ENCODE results near the gene CFAP52.
"Not testable (repeated sequence)": the region's sequence is repeated elsewhere in the genome, so short reads cannot be mapped to it uniquely, and the experiment has no call there.

DNA sequence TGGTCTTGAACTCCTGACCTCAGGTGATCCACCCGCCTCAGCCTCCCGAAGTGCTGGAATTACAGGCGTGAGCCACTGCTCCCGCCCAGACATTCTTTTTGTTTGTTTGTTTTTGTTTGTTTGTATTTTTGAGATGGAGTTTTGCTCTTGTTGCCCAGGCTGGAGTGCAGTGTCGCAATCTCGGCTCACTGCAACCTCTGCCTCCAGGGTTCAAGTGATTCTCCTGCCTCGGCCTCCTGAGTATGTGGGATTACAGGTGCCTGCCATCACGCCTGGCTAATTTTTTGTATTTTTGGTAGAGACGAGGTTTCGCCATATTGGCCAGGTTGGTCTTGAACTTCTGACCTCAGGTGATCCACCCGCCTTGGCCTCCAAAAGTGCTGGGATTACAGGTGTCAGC is 87.1 kb downstream of the CFAP52 start:
- not testable (repeated sequence) for TF ChIP-seq POLR2A (IDR thresholded peaks at IDR 0.05)
- TF ChIP-seq, protein P1, sequence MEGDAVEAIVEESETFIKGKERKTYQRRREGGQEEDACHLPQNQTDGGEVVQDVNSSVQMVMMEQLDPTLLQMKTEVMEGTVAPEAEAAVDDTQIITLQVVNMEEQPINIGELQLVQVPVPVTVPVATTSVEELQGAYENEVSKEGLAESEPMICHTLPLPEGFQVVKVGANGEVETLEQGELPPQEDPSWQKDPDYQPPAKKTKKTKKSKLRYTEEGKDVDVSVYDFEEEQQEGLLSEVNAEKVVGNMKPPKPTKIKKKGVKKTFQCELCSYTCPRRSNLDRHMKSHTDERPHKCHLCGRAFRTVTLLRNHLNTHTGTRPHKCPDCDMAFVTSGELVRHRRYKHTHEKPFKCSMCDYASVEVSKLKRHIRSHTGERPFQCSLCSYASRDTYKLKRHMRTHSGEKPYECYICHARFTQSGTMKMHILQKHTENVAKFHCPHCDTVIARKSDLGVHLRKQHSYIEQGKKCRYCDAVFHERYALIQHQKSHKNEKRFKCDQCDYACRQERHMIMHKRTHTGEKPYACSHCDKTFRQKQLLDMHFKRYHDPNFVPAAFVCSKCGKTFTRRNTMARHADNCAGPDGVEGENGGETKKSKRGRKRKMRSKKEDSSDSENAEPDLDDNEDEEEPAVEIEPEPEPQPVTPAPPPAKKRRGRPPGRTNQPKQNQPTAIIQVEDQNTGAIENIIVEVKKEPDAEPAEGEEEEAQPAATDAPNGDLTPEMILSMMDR (IDR thresholded peaks at IDR 0.05): not testable (repeated sequence)

Data from Peyer's patch (tissue), 4 donors.